CD14-positive monocyte (primary cell): ENCODE data around the gene B3GNT8. TPM values are rescaled to one million over a fixed set of nuclear protein-coding genes. Genes with fewer than 3 reads are reported as not detected.
"Not testable (repeated sequence)": the region's sequence is repeated elsewhere in the genome, so short reads cannot be mapped to it uniquely, and the experiment has no call there.

ENCODE experiments used
- DNase-seq, 3 donors: peaks; one replicate each; pipeline ENCODE4 v3.0.0-alpha.2; 2011 to 2022
- H2AFZ ChIP-seq: 2 replicates; pipeline ENCODE4 v1.6.0; 2012; ENCODE audit warnings: mild to moderate bottlenecking, low read depth, low read length, inconsistent platforms; ENCODE audit not compliant: insufficient read depth, poor library complexity, severe bottlenecking
- H3K27ac ChIP-seq, 2 donors: 1 replicate in 1 of 2; 2 replicates in 1 of 2; pipeline ENCODE4 v1.5.1; 2012 to 2013; ENCODE audit warnings: low read length in 2 of 2, control low read depth in 1 of 2, inconsistent platforms in 1 of 2, low read depth in 1 of 2, mild to moderate bottlenecking in 1 of 2
- H3K27me3 ChIP-seq, 2 donors: one replicate each; pipeline versions ENCODE4 v1.6.0 to v1.6.1; 2011 to 2013; ENCODE audit warnings: low read length in 2 of 2; ENCODE audit not compliant: control insufficient read depth in 2 of 2, insufficient read depth in 2 of 2
- H3K36me3 ChIP-seq, 2 donors: replicated peaks in 1 of 2; 1 replicate in 1 of 2; 2 replicates in 1 of 2; pipeline versions ENCODE4 v1.5.1 to v1.6.1; 2012 to 2013; ENCODE audit warnings: low read length in 2 of 2, control low read depth in 1 of 2, inconsistent platforms in 1 of 2, mild to moderate bottlenecking in 1 of 2; ENCODE audit not compliant: insufficient read depth in 2 of 2, control insufficient read depth in 1 of 2
- H3K4me1 ChIP-seq, 2 donors: 1 replicate in 1 of 2; 2 replicates in 1 of 2; pipeline versions ENCODE4 v1.5.1 to v1.6.1; 2012 to 2013; ENCODE audit warnings: low read length in 2 of 2, control low read depth in 1 of 2, inconsistent platforms in 1 of 2, mild to moderate bottlenecking in 1 of 2, moderate library complexity in 1 of 2; ENCODE audit not compliant: insufficient read depth in 2 of 2, control insufficient read depth in 1 of 2
- H3K4me2 ChIP-seq: replicated peaks from 2 replicates; pipeline ENCODE3; 2012; ENCODE audit warnings: low read length, moderate library complexity, mild to moderate bottlenecking; ENCODE audit not compliant: poor library complexity, severe bottlenecking; ENCODE audit errors: extremely low read depth
- H3K4me3 ChIP-seq, 3 experiments: fragments of 200-600 bp in 1 of 3; sonication (generic) in 1 of 3; replicated peaks in 1 of 3; 1 replicate in 2 of 3; 2 replicates in 1 of 3; pipeline ENCODE4 v1.5.1; 2011 to 2013; ENCODE audit warnings: low read length in 3 of 3, mild to moderate bottlenecking in 3 of 3, control low read depth in 2 of 3, low read depth in 2 of 3, inconsistent platforms in 1 of 3, moderate library complexity in 1 of 3
- H3K79me2 ChIP-seq: 2 replicates; pipeline ENCODE4 v1.6.0; 2012; ENCODE audit warnings: mild to moderate bottlenecking, control low read depth, inconsistent platforms, low read length, moderate library complexity; ENCODE audit not compliant: insufficient read depth
- H3K9ac ChIP-seq: 2 replicates; pipeline ENCODE4 v1.6.0; 2017; ENCODE audit warnings: low read length, mild to moderate bottlenecking; ENCODE audit not compliant: insufficient read depth, poor library complexity, severe bottlenecking
- H3K9me3 ChIP-seq, 2 donors: replicated peaks in 1 of 2; 1 replicate in 1 of 2; 2 replicates in 1 of 2; pipeline versions ENCODE4 v1.5.1 to v1.6.1; 2012 to 2013; ENCODE audit warnings: low read length in 2 of 2, control low read depth in 1 of 2; ENCODE audit not compliant: control insufficient read depth in 1 of 2, insufficient read depth in 1 of 2
- H4K20me1 ChIP-seq: 2 replicates; pipeline ENCODE4 v1.6.0; 2012; ENCODE audit warnings: mild to moderate bottlenecking, low read length, control low read depth, moderate library complexity; ENCODE audit not compliant: insufficient read depth
- H3K27ac Mint-ChIP-seq, 7 donors: one replicate each; pipeline ENCODE4 v1.8.0; 2020; ENCODE audit warnings: mild to moderate bottlenecking in 7 of 7, mixed read lengths in 7 of 7, moderate library complexity in 6 of 7, inconsistent platforms in 2 of 7
- H3K27me3 Mint-ChIP-seq, 3 donors: one replicate each; pipeline ENCODE4 v1.8.0; 2021 to 2022; ENCODE audit warnings: low read depth in 3 of 3, mild to moderate bottlenecking in 3 of 3, mixed read lengths in 3 of 3, moderate library complexity in 3 of 3, inconsistent platforms in 1 of 3
- H3K36me3 Mint-ChIP-seq, 2 donors: one replicate each; pipeline ENCODE4 v1.8.0; 2020; ENCODE audit warnings: mixed read lengths in 2 of 2, inconsistent platforms in 1 of 2, mild to moderate bottlenecking in 1 of 2
- H3K4me1 Mint-ChIP-seq: one replicate; pipeline ENCODE4 v1.8.0; 2020; ENCODE audit warnings: mild to moderate bottlenecking, mixed read lengths
- H3K4me3 Mint-ChIP-seq, 2 donors: one replicate each; pipeline ENCODE4 v1.8.0; 2020; ENCODE audit warnings: mild to moderate bottlenecking in 2 of 2, mixed read lengths in 2 of 2, moderate library complexity in 1 of 2
- H3K9me3 Mint-ChIP-seq, 7 donors: one replicate each; pipeline ENCODE4 v1.8.0; 2020 to 2022; ENCODE audit warnings: mixed read lengths in 7 of 7, mild to moderate bottlenecking in 6 of 7, moderate library complexity in 6 of 7, inconsistent platforms in 2 of 7
- WGBS: methylation state at CpG from one replicate; pipeline ENCODE4 v1.1.5; 2013; ENCODE audit warnings: missing lambda C conversion rate; ENCODE audit not compliant: insufficient coverage; 5-methylcytosine and 5-hydroxymethylcytosine counted together
- intact Hi-C, 2 donors: fragments of 100-400 bp; cut with micrococcal nuclease; formaldehyde crosslinking; loops; one replicate each; pipeline versions ENCODE4 v1.15.0 to v1.15.1; 2023
- polyA plus RNA-seq, 3 donors: library from polyadenylated mRNA; depleted of rRNA in 1 of 3; unstranded in 2 of 3; stranded (reverse) in 1 of 3; fragments of 300-500 nt in 2 of 3; fragments of >200 nt in 1 of 3; fragmentation: Illumina TruSeq in 2 of 3; gene quantifications; 1 replicate in 2 of 3; 2 replicates in 1 of 3; pipeline ENCODE4 v1.2.3, GENCODE V29; 2012 to 2021
- TF ChIP-seq, protein P1 (sequence below): fragments of 200-600 bp; IDR thresholded peaks from one replicate; pipeline ENCODE4 v1.8.0; 2022; ENCODE audit warnings: antibody characterized with exemption, mild to moderate bottlenecking

Gene B3GNT8
- polyA plus RNA-seq, 3 donors = 2.9 to 18.9 (median 17.4) TPM

DNA sequence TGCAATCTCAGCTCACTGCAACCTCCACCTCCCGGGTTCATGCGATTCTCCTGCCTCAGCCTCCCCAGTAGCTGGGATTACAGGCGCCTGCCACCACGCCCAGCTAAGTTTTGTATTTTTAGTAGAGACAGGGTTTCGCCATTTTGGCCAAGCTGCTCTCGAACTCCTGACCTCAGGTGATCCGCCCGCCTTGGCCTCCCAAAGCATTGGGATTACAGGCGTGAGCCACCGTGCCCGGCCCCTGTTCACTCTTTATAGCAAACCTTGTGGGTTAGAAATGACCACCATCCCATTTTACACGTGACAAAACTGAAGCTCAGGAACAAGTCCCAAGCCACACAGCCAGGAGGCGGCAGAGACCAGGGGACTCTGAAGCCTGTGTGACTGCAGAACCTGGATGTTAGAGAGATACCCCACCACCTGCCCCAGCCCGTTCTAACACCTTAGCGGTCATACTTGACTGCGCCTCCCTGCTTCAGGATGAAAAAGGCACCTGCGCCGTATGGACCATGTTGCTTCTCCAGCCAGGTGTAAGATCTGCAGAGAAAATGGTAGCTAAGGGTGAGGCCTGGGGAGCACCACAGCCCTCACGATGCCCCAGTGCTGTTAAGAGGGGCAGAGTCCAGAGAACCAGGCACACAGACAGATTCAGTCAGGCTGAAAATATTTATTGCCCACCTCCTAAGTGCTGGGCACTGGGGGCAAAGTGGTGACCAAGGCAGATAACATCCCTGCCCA lies 8.9 kb upstream of the B3GNT8 start:
- Histone ChIP-seq H3K9ac (no peak overlapping the region), H3K27ac (no peak overlapping the region), H2AFZ (no peak overlapping the region), H4K20me1 (peaks cover 5% of the 10 kb centered on the region), H3K4me1 (peaks cover 29 to 33% of the 10 kb centered on the region in 2 donors), H3K9me3 (no peaks in the 10 kb centered on the region), H3K4me2 (no peak overlapping the region), H3K27me3 (no peaks in the 10 kb centered on the region), H3K36me3 (peaks cover 12 to 42% of the 10 kb centered on the region in 2 donors), H3K79me2 (peaks cover 38% of the 10 kb centered on the region), H3K4me3 (no peak overlapping the region)
- intact Hi-C loops = loop anchor here in 1 of 2 donors (5.0 to 10.0 kb wide), 2 partner anchors 84 to 171 kb away; partner anchors contain the start of genes HNRNPUL1 and TGFB1
- WGBS = 96% methylated on average over 6 of the region's 19 CpGs
- no peak for DNase-seq
- H3K27me3 Mint-ChIP-seq = peaks cover 0 to 2% (median 0%) of the 10 kb centered on the region in 3 donors
- H3K4me3 Mint-ChIP-seq = no peak overlapping the region
- TF ChIP-seq, protein P1, sequence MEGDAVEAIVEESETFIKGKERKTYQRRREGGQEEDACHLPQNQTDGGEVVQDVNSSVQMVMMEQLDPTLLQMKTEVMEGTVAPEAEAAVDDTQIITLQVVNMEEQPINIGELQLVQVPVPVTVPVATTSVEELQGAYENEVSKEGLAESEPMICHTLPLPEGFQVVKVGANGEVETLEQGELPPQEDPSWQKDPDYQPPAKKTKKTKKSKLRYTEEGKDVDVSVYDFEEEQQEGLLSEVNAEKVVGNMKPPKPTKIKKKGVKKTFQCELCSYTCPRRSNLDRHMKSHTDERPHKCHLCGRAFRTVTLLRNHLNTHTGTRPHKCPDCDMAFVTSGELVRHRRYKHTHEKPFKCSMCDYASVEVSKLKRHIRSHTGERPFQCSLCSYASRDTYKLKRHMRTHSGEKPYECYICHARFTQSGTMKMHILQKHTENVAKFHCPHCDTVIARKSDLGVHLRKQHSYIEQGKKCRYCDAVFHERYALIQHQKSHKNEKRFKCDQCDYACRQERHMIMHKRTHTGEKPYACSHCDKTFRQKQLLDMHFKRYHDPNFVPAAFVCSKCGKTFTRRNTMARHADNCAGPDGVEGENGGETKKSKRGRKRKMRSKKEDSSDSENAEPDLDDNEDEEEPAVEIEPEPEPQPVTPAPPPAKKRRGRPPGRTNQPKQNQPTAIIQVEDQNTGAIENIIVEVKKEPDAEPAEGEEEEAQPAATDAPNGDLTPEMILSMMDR = no peak
- peaks cover 40 to 55% of the 10 kb centered on the region in 2 donors for H3K36me3 Mint-ChIP-seq
- H3K9me3 Mint-ChIP-seq = no peaks in the 10 kb centered on the region
- H3K27ac Mint-ChIP-seq = no peak overlapping the region
- peaks cover 34% of the 10 kb centered on the region for H3K4me1 Mint-ChIP-seq

GRCh38 chr19:41435376-41435775 lies 8.2 kb upstream of the B3GNT8 start:
- H2AFZ ChIP-seq, H3K9me3 Mint-ChIP-seq, DNase-seq, H3K9ac ChIP-seq, H3K27me3 Mint-ChIP-seq, H3K4me3 ChIP-seq, H3K9me3 ChIP-seq, H3K4me3 Mint-ChIP-seq, H3K4me2 ChIP-seq, H4K20me1 ChIP-seq, H3K27ac ChIP-seq, H3K27me3 ChIP-seq: not testable (repeated sequence)
- H3K4me1 Mint-ChIP-seq = peaks cover 36% of the 10 kb centered on the region
- H3K36me3 Mint-ChIP-seq = peaks cover 40 to 59% of the 10 kb centered on the region in 2 donors
- H3K4me1 ChIP-seq = peaks cover 31 to 39% of the 10 kb centered on the region in 2 donors
- peaks cover 38% of the 10 kb centered on the region for H3K79me2 ChIP-seq
- intact Hi-C loops = loop anchor here in 1 of 2 donors (5.0 to 10.0 kb wide), 2 partner anchors 83 to 171 kb away; partner anchors contain the start of genes HNRNPUL1 and TGFB1
- 89% methylated on average over 5 of the region's 11 CpGs for WGBS
- H3K27ac Mint-ChIP-seq = peak overlapping the region in 2 of 7 donors; percentile 5 to 54
- H3K36me3 ChIP-seq = peaks cover 12 to 42% of the 10 kb centered on the region in 2 donors
